Measurements from ENCODE around the gene LILRB5. TPM values are rescaled to one million over a fixed set of nuclear protein-coding genes. Genes with fewer than 3 reads are reported as not detected.
A peak's percentile ranks its signal among the peaks of the same experiment; 100 is the strongest.

The LILRB5 gene

DNA sequence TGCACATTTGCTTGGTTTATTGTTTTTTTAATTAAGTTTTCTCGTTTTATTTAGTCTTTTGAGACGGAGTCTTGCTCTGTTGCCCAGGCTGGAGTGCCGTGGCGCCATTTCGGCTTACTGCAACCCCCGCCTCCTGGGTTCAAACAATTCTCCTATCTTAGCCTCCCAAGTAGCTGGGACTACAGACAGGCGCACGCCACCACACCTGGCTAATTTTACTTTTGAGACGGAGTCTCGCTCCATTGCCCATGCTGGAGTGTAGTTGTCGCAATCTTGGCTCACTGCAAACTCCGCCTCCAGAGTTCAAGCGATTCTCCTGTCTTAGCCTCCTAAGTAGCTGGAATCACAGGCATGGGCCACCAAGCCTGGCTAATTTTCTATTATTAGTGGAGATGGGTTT, 55.1 kb downstream of the LILRB5 start:
- Histone ChIP-seq H3K27ac (replicated peaks) (peak overlapping the region; percentile 89), H3K27me3 (ENCODE audit: insufficient read depth, poor library complexity, severe bottlenecking) (no peaks in the 10 kb centered on the region), H3K4me3 (replicated peaks; ENCODE audit: insufficient read depth, low read length) (peak overlapping the region; percentile 77)
- DNase-seq (ENCODE audit: low read depth in 1 of 2, low spot score in 1 of 2): no peak
- TF ChIP-seq POLR2AphosphoS5 (IDR thresholded peaks at IDR 0.05; ENCODE audit: low read depth) (no peak), SPI1 (IDR thresholded peaks at IDR 0.05; ENCODE audit: borderline replicate concordance, low read depth) (no peak), GABPA (IDR thresholded peaks at IDR 0.05; ENCODE audit: low read depth) (no peak)
- TF ChIP-seq, protein P1, sequence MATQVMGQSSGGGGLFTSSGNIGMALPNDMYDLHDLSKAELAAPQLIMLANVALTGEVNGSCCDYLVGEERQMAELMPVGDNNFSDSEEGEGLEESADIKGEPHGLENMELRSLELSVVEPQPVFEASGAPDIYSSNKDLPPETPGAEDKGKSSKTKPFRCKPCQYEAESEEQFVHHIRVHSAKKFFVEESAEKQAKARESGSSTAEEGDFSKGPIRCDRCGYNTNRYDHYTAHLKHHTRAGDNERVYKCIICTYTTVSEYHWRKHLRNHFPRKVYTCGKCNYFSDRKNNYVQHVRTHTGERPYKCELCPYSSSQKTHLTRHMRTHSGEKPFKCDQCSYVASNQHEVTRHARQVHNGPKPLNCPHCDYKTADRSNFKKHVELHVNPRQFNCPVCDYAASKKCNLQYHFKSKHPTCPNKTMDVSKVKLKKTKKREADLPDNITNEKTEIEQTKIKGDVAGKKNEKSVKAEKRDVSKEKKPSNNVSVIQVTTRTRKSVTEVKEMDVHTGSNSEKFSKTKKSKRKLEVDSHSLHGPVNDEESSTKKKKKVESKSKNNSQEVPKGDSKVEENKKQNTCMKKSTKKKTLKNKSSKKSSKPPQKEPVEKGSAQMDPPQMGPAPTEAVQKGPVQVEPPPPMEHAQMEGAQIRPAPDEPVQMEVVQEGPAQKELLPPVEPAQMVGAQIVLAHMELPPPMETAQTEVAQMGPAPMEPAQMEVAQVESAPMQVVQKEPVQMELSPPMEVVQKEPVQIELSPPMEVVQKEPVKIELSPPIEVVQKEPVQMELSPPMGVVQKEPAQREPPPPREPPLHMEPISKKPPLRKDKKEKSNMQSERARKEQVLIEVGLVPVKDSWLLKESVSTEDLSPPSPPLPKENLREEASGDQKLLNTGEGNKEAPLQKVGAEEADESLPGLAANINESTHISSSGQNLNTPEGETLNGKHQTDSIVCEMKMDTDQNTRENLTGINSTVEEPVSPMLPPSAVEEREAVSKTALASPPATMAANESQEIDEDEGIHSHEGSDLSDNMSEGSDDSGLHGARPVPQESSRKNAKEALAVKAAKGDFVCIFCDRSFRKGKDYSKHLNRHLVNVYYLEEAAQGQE (IDR thresholded peaks at IDR 0.05; ENCODE audit: insufficient replicate concordance, low read depth): no peak
- TF ChIP-seq, protein P2, sequence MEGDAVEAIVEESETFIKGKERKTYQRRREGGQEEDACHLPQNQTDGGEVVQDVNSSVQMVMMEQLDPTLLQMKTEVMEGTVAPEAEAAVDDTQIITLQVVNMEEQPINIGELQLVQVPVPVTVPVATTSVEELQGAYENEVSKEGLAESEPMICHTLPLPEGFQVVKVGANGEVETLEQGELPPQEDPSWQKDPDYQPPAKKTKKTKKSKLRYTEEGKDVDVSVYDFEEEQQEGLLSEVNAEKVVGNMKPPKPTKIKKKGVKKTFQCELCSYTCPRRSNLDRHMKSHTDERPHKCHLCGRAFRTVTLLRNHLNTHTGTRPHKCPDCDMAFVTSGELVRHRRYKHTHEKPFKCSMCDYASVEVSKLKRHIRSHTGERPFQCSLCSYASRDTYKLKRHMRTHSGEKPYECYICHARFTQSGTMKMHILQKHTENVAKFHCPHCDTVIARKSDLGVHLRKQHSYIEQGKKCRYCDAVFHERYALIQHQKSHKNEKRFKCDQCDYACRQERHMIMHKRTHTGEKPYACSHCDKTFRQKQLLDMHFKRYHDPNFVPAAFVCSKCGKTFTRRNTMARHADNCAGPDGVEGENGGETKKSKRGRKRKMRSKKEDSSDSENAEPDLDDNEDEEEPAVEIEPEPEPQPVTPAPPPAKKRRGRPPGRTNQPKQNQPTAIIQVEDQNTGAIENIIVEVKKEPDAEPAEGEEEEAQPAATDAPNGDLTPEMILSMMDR (IDR thresholded peaks at IDR 0.05; ENCODE audit: insufficient read depth, low read length): no peak

DNA sequence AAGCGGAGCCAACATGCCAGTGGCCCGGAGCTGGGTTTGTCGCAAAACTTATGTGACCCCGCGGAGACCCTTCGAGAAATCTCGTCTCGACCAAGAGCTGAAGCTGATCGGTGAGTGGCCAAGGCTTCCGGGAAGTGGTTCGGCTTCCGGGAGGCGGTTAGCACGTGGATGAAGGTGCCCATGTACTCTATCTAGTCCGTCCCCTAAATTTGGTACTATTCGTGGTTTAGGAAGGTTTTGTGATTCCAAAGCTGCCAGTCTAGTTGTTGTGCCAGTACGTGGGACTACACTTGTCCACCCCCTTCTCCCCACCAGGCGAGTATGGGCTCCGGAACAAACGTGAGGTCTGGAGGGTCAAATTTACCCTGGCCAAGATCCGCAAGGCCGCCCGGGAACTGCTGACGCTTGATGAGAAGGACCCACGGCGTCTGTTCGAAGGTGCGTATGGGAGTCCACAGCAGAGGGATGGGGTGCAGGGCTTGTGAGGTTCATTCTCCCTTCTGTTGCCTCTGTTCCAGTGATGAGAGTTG, 55.8 kb downstream of the LILRB5 start:
- Histone ChIP-seq H3K27ac (replicated peaks) (peak overlapping the region; percentile 89), H3K4me3 (replicated peaks; ENCODE audit: insufficient read depth, low read length) (peak overlapping the region; percentile 77), H3K27me3 (ENCODE audit: insufficient read depth, poor library complexity, severe bottlenecking) (no peaks in the 10 kb centered on the region)
- no peak for TF ChIP-seq SPI1 (IDR thresholded peaks at IDR 0.05; ENCODE audit: borderline replicate concordance, low read depth)
- TF ChIP-seq, protein P1 (IDR thresholded peaks at IDR 0.05; ENCODE audit: insufficient replicate concordance, low read depth): no peak
- no peak for TF ChIP-seq POLR2AphosphoS5 (IDR thresholded peaks at IDR 0.05; ENCODE audit: low read depth)
- TF ChIP-seq GABPA (IDR thresholded peaks at IDR 0.05; ENCODE audit: low read depth): no peak
- TF ChIP-seq, protein P2 (IDR thresholded peaks at IDR 0.05; ENCODE audit: insufficient read depth, low read length): no peak
- no peak for DNase-seq (ENCODE audit: low read depth in 1 of 2, low spot score in 1 of 2)

Small RNA genes lying within 50 kb of the gene (microRNA-seq; reads per million reads assigned to microRNA genes)
- gene MIR4752: not detected

Data from HL-60 (cell line).